Coronary artery (tissue), 2 donors: ENCODE results near the gene ACACB.

Source experiments
- DNase-seq: peaks from one replicate; pipeline ENCODE4 v3.0.0-alpha.2; 2017; ENCODE audit warnings: low spot score
- H3K27ac ChIP-seq, 2 donors: fragments of 200-600 bp; sonication (generic); one replicate each; pipeline ENCODE4 v1.5.1; 2016 to 2019
- H3K4me3 ChIP-seq: fragments of 200-600 bp; sonication (generic); 2 replicates; pipeline ENCODE4 v1.5.1; 2016; ENCODE audit warnings: mild to moderate bottlenecking, moderate library complexity
- CTCF ChIP-seq: fragments of 200-600 bp; sonication (generic); IDR thresholded peaks from one replicate; pipeline ENCODE4 v1.5.1; 2019; ENCODE audit warnings: antibody characterized with exemption

ACACB gene

GRCh38 chr12:109221277-109221931, 105.0 kb downstream of the ACACB start:
- no peak for TF ChIP-seq CTCF
- DNase-seq: no peak

GRCh38 chr12:109222062-109222461, 105.7 kb downstream of the ACACB start:
- no peak for DNase-seq
- Histone ChIP-seq H3K27ac (no peak overlapping the region), H3K4me3 (no peak overlapping the region)
- TF ChIP-seq CTCF: no peak

More at GRCh38 chr12:109221277-109221931, 105.0 kb downstream of the ACACB start:
- H3K4me3 ChIP-seq: no peak overlapping the region
- no peak overlapping the region for H3K27ac ChIP-seq

- no peak overlapping the region for H3K27ac ChIP-seq
- H3K4me3 ChIP-seq: no peak overlapping the region
- no peak for DNase-seq
- no peak for TF ChIP-seq CTCF
These were observed 106.1 kb downstream of the ACACB start for GRCh38 chr12:109222496-109222895.

GRCh38 chr12:109223211-109223610, 106.8 kb downstream of the ACACB start:
- TF ChIP-seq CTCF: no peak
- Histone ChIP-seq H3K27ac (no peak overlapping the region), H3K4me3 (no peak overlapping the region)
- DNase-seq: no peak

- DNase-seq: no peak
- TF ChIP-seq CTCF: no peak
- no peak overlapping the region for H3K27ac ChIP-seq
- no peak overlapping the region for H3K4me3 ChIP-seq
These were observed 107.5 kb downstream of the ACACB start for GRCh38 chr12:109223868-109224267.

GRCh38 chr12:109228664-109229063, 112.3 kb downstream of the ACACB start:
- DNase-seq: no peak

More at GRCh38 chr12:109228664-109229063, 112.3 kb downstream of the ACACB start:
- no peak for TF ChIP-seq CTCF
- no peak overlapping the region for H3K27ac ChIP-seq
- no peak overlapping the region for H3K4me3 ChIP-seq
